DND-41 (cell line): ENCODE data around the gene TMEM175.

Experiments
- ATAC-seq: fragments of 200-7000 bp; cut with Tn5 transposase; 3 replicates; pipeline ENCODE4 v1.9.1; 2021; ENCODE audit warnings: low read depth; ENCODE audit not compliant: insufficient read depth
- DNase-seq: peaks from one replicate; pipeline ENCODE4 v3.0.0-alpha.2; 2020
- H2AFZ ChIP-seq: 2 replicates; pipeline ENCODE4 v1.6.0; 2012; ENCODE audit warnings: low read depth, low read length
- H3K27ac ChIP-seq: 2 replicates; pipeline ENCODE4 v1.5.1; 2012; ENCODE audit warnings: low read length, inconsistent platforms
- H3K27me3 ChIP-seq: fragments of 200-600 bp; sonication (generic); 2 replicates; pipeline ENCODE4 v1.6.0; 2012; ENCODE audit warnings: low read length, mild to moderate bottlenecking, inconsistent platforms; ENCODE audit not compliant: insufficient read depth, poor library complexity
- H3K36me3 ChIP-seq: 2 replicates; pipeline ENCODE4 v1.5.1; 2012; ENCODE audit warnings: low read length, inconsistent platforms; ENCODE audit not compliant: insufficient read depth
- H3K4me1 ChIP-seq: 2 replicates; pipeline ENCODE4 v1.5.1; 2012; ENCODE audit warnings: mild to moderate bottlenecking, low read length; ENCODE audit not compliant: insufficient read depth
- H3K4me2 ChIP-seq: 2 replicates; pipeline ENCODE4 v1.6.0; 2012; ENCODE audit warnings: mild to moderate bottlenecking, moderate library complexity, low read length, inconsistent platforms; ENCODE audit not compliant: insufficient read depth
- H3K4me3 ChIP-seq, 2 experiments: fragments of 200-600 bp in 1 of 2; shearing (Covaris generic) in 1 of 2; 2 replicates each; pipeline ENCODE4 v1.5.1; 2012 to 2016; ENCODE audit warnings: inconsistent platforms in 2 of 2, low read length in 2 of 2, mild to moderate bottlenecking in 2 of 2, low read depth in 1 of 2, moderate library complexity in 1 of 2
- H3K79me2 ChIP-seq: 2 replicates; pipeline ENCODE4 v1.6.0; 2012; ENCODE audit warnings: low read length, inconsistent platforms; ENCODE audit not compliant: insufficient read depth
- H3K9ac ChIP-seq: 2 replicates; pipeline ENCODE4 v1.6.0; 2012; ENCODE audit warnings: low read depth, mild to moderate bottlenecking, inconsistent platforms, low read length, moderate library complexity
- H3K9me3 ChIP-seq: 2 replicates; pipeline ENCODE4 v1.5.1; 2012; ENCODE audit warnings: low read length, moderate library complexity, mild to moderate bottlenecking, inconsistent platforms; ENCODE audit not compliant: insufficient read depth, severe bottlenecking
- H4K20me1 ChIP-seq: 2 replicates; pipeline ENCODE4 v1.6.0; 2012; ENCODE audit warnings: low read length; ENCODE audit not compliant: insufficient read depth
- CTCF ChIP-seq: IDR thresholded peaks from 2 replicates; pipeline ENCODE4 v1.5.1; 2012; ENCODE audit warnings: borderline replicate concordance, low read length, moderate library complexity, mild to moderate bottlenecking; ENCODE audit not compliant: poor library complexity, severe bottlenecking; ENCODE audit errors: extremely low read depth
- EZH2 ChIP-seq: IDR thresholded peaks from 3 replicates; pipeline ENCODE4 v1.6.1; 2012; ENCODE audit warnings: borderline replicate concordance, low read depth, mild to moderate bottlenecking, moderate library complexity, low read length, inconsistent platforms; ENCODE audit not compliant: severe bottlenecking

Gene TMEM175

DNA sequence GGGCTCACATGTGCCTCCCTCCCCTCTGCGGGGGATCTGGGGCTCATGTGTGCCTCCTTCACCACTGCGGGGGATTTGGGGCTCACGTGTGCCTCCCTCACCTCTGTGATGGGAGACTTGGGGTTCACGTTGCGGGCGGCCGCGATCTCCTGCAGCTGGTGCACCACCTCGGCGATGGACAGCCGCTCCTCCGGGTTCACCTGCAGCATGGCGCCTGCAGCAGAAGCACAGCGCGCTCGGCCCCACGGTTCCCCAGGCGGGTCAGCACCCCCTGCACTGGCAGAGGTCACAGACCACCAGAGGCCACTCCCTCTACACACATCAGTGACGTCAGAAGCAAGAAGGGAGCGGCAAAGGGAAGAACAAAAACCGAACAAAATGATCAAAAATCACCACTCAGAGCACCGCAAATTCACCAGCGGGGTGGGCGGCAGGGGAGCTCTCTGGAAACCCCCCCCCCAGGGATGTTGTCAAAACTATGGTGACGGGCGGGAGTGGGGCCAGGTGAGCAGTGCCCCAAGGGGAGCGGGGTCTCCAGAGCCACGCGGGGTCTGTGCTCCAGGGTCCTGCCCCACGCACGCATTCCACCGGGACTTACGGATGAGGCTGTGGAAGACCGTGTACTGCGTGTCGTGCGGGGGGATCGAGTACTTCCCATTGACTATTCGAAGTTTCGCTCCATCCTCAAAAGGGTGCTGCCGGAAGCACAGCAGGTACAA lies 38.8 kb upstream of the TMEM175 start:
- TF ChIP-seq CTCF (no peak), EZH2 (no peak)
- no peak overlapping the region for H3K27ac ChIP-seq
- H3K36me3 ChIP-seq, result peaks cover 87% of the 10 kb centered on the region
- H4K20me1 ChIP-seq, result peaks cover 32% of the 10 kb centered on the region
- H3K79me2 ChIP-seq, result no peaks in the 10 kb centered on the region
- no peak overlapping the region for H3K9ac ChIP-seq
- no peak overlapping the region for H3K4me3 ChIP-seq
- no peak overlapping the region for H2AFZ ChIP-seq
- ATAC-seq (no peak), DNase-seq (no peak)
- H3K4me1 ChIP-seq, result no peaks in the 10 kb centered on the region
- no peak overlapping the region for H3K4me2 ChIP-seq
- H3K27me3 ChIP-seq, result no peaks in the 10 kb centered on the region
- no peaks in the 10 kb centered on the region for H3K9me3 ChIP-seq

- no peaks in the 10 kb centered on the region for H3K27me3 ChIP-seq
- DNase-seq (no peak), ATAC-seq (no peak)
- no peak for TF ChIP-seq CTCF
- TF ChIP-seq EZH2, result no peak
- peaks cover 83% of the 10 kb centered on the region for H3K36me3 ChIP-seq
- H3K27ac ChIP-seq, result no peak overlapping the region
- no peak overlapping the region for H3K4me3 ChIP-seq
- peaks cover 32% of the 10 kb centered on the region for H4K20me1 ChIP-seq
- no peaks in the 10 kb centered on the region for H3K79me2 ChIP-seq
- no peaks in the 10 kb centered on the region for H3K4me1 ChIP-seq
- H2AFZ ChIP-seq, result no peak overlapping the region
- no peaks in the 10 kb centered on the region for H3K9me3 ChIP-seq
- no peak overlapping the region for H3K9ac ChIP-seq
- H3K4me2 ChIP-seq, result no peak overlapping the region
Measured at GRCh38 chr4:893995-894705, 38.1 kb upstream of the TMEM175 start.

DNA sequence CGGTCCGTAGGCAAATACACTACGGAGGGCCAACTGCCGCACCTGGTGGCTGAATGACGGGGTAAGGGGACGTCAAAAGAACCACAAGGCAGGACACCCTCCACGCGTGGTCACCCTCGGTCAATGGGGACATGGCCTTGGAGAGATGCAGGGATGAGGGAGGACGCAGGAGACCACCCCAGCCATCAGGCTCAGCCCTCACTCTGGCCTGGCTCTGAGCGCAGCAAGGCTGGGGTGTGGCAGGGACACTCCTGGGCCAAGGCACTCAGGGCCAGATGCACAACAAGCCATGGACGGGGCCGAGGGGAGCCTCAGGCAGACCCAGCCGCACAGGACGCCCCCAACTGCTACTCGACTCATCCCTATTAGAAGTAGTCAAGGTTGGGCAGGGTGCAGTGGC lies 36.7 kb upstream of the TMEM175 start:
- Histone ChIP-seq H3K4me3 (no peak overlapping the region), H3K4me2 (no peak overlapping the region), H3K9ac (no peak overlapping the region), H3K27me3 (no peaks in the 10 kb centered on the region), H3K4me1 (no peaks in the 10 kb centered on the region), H3K79me2 (no peaks in the 10 kb centered on the region), H3K36me3 (peaks cover 81% of the 10 kb centered on the region), H3K9me3 (no peaks in the 10 kb centered on the region), H2AFZ (no peak overlapping the region), H3K27ac (no peak overlapping the region), H4K20me1 (peaks cover 42% of the 10 kb centered on the region)
- DNase-seq (no peak), ATAC-seq (no peak)
- no peak for TF ChIP-seq CTCF
- no peak for TF ChIP-seq EZH2
